Measurements from ENCODE around the gene ZFHX2.
A peak's percentile ranks its signal among the peaks of the same experiment; 100 is the strongest.

Gene ZFHX2

GRCh38 chr14:23559926-23560520, 8.5 kb upstream of the ZFHX2 start:
- DNase-seq (ENCODE audit: low spot score), result no peak

GRCh38 chr14:23559010-23559925, 7.7 kb upstream of the ZFHX2 start:
- DNase-seq (ENCODE audit: low spot score), result peak; percentile 59

- no peak for DNase-seq (ENCODE audit: low spot score)
Measured at GRCh38 chr14:23558346-23559009, 6.9 kb upstream of the ZFHX2 start.

GRCh38 chr14:23557946-23558345, 6.4 kb upstream of the ZFHX2 start:
- no peak for DNase-seq (ENCODE audit: low spot score)

GRCh38 chr14:23557521-23557920, 6.0 kb upstream of the ZFHX2 start:
- DNase-seq (ENCODE audit: low spot score), result no peak

- DNase-seq (ENCODE audit: low spot score), result no peak
Measured at GRCh38 chr14:23556700-23557440, 5.3 kb upstream of the ZFHX2 start.

GRCh38 chr14:23555882-23556699, 4.5 kb upstream of the ZFHX2 start, which contains the start of gene THTPA:
Gene THTPA, plus strand, starts transcription at chr14:23556271. Its CDS starts 487 bp downstream, at chr14:23556758.
- DNase-seq (ENCODE audit: low spot score), result peak; percentile 92

- no peak for DNase-seq (ENCODE audit: low spot score)
Measured at GRCh38 chr14:23555533-23555881, 3.9 kb upstream of the ZFHX2 start.

- DNase-seq (ENCODE audit: low spot score), result no peak
Measured at GRCh38 chr14:23550812-23551265, 726 bp downstream of the ZFHX2 start.

- no peak for DNase-seq (ENCODE audit: low spot score)
Measured at GRCh38 chr14:23550131-23550811, 1.3 kb downstream of the ZFHX2 start.

- DNase-seq (ENCODE audit: low spot score), result no peak
Measured at GRCh38 chr14:23548351-23549318, 2.9 kb downstream of the ZFHX2 start.

- DNase-seq (ENCODE audit: low spot score), result no peak
Measured at GRCh38 chr14:23547924-23548323, 3.6 kb downstream of the ZFHX2 start.

- DNase-seq (ENCODE audit: low spot score), result no peak
Measured at GRCh38 chr14:23546450-23547035, 5.0 kb downstream of the ZFHX2 start.

GRCh38 chr14:23545740-23546365, 5.7 kb downstream of the ZFHX2 start:
- no peak for DNase-seq (ENCODE audit: low spot score)

GRCh38 chr14:23544511-23545447, 6.8 kb downstream of the ZFHX2 start:
- no peak for DNase-seq (ENCODE audit: low spot score)

- no peak for DNase-seq (ENCODE audit: low spot score)
Measured at GRCh38 chr14:23543403-23543802, 8.2 kb downstream of the ZFHX2 start.

- DNase-seq (ENCODE audit: low spot score), result no peak
Measured at GRCh38 chr14:23542261-23542660, 9.3 kb downstream of the ZFHX2 start.

- no peak for DNase-seq (ENCODE audit: low spot score)
Measured at GRCh38 chr14:23540141-23540469, 11.5 kb downstream of the ZFHX2 start.
